B cell (primary cell): ENCODE data around the gene IGF1R. TPM values are rescaled to one million over a fixed set of nuclear protein-coding genes. Genes with fewer than 3 reads are reported as not detected.
"Not testable (repeated sequence)": the region's sequence is repeated elsewhere in the genome, so short reads cannot be mapped to it uniquely, and the experiment has no call there.

Experiments used
- ATAC-seq: fragments of 200-7000 bp; cut with Tn5 transposase; one replicate; pipeline ENCODE4 v1.10.0; 2021; ENCODE audit warnings: low read depth, mild to moderate bottlenecking, moderate number of reproducible peaks, moderate library complexity
- CTCF ChIA-PET: fragments of 350-600 bp; sonication (Branson Sonifier 250); formaldehyde crosslinking; loops from one replicate; lab custom pipeline; 2021; ENCODE audit warnings: antibody characterized with exemption, inconsistent platforms; lab: Charles Lee
- POLR2A ChIA-PET: fragments of 350-600 bp; sonication (Branson Sonifier 250); formaldehyde crosslinking; loops from one replicate; lab custom pipeline; 2021; ENCODE audit warnings: antibody characterized with exemption; lab: Charles Lee
- DNase-seq: peaks from one replicate; pipeline ENCODE4 v3.0.0; 2013
- H2AFZ ChIP-seq: 2 replicates; pipeline ENCODE4 v1.6.1; 2012; ENCODE audit warnings: mild to moderate bottlenecking, low read depth, low read length; ENCODE audit not compliant: insufficient read depth, poor library complexity, severe bottlenecking
- H3K27ac ChIP-seq, 2 donors: 1 replicate in 1 of 2; 2 replicates in 1 of 2; pipeline ENCODE4 v1.5.1; 2012 to 2013; ENCODE audit warnings: low read length in 2 of 2, mild to moderate bottlenecking in 2 of 2, moderate library complexity in 1 of 2
- H3K27me3 ChIP-seq, 4 experiments: fragments of 200-600 bp in 1 of 4; sonication (generic) in 1 of 4; replicated peaks in 1 of 4; 1 replicate in 2 of 4; 2 replicates in 2 of 4; pipeline versions ENCODE4 v1.6.1 to v1.7.0; 2013 to 2016; ENCODE audit warnings: low read length in 3 of 4, mild to moderate bottlenecking in 2 of 4, mixed read lengths in 1 of 4, moderate library complexity in 1 of 4; ENCODE audit not compliant: insufficient read depth in 4 of 4, control insufficient read depth in 3 of 4; ENCODE audit errors: control extremely low read depth in 1 of 4
- H3K36me3 ChIP-seq, 2 experiments: replicated peaks in 1 of 2; 1 replicate in 1 of 2; 2 replicates in 1 of 2; pipeline versions ENCODE4 v1.6.1 to v1.7.1; 2013; ENCODE audit warnings: low read length in 1 of 2; ENCODE audit not compliant: insufficient read depth in 2 of 2, control insufficient read depth in 1 of 2; ENCODE audit errors: control extremely low read depth in 1 of 2, extremely low read depth in 1 of 2
- H3K4me1 ChIP-seq, 2 donors: fragments of 200-600 bp in 1 of 2; sonication (generic) in 1 of 2; 1 replicate in 1 of 2; 2 replicates in 1 of 2; pipeline versions ENCODE4 v1.5.1 to v1.6.1; 2013 to 2017; ENCODE audit warnings: low read length in 2 of 2; ENCODE audit not compliant: control insufficient read depth in 2 of 2, insufficient read depth in 2 of 2
- H3K4me2 ChIP-seq: replicated peaks from 2 replicates; pipeline ENCODE3; 2012; ENCODE audit warnings: mild to moderate bottlenecking, low read depth, low read length; ENCODE audit not compliant: poor library complexity, severe bottlenecking
- H3K4me3 ChIP-seq, 5 experiments: fragments of 200-600 bp in 1 of 5; sonication (generic) in 1 of 5; 1 replicate in 3 of 5; 2 replicates in 2 of 5; pipeline versions ENCODE4 v1.5.1 to v1.7.0; 2011 to 2016; ENCODE audit warnings: low read length in 4 of 5, mild to moderate bottlenecking in 4 of 5, low read depth in 2 of 5, control low read depth in 1 of 5, moderate library complexity in 1 of 5; ENCODE audit not compliant: insufficient read depth in 1 of 5; ENCODE audit errors: control extremely low read depth in 1 of 5, extremely low read depth in 1 of 5
- H3K79me2 ChIP-seq: fragments of 200-600 bp; sonication (generic); one replicate; pipeline ENCODE4 v1.6.0; 2016; ENCODE audit warnings: low read length; ENCODE audit not compliant: control insufficient read depth, insufficient read depth
- H3K9ac ChIP-seq: fragments of 200-600 bp; sonication (generic); 2 replicates; pipeline ENCODE4 v1.6.1; 2017; ENCODE audit warnings: mild to moderate bottlenecking, low read length, moderate library complexity
- H3K9me3 ChIP-seq, 3 donors: one replicate each; pipeline versions ENCODE4 v1.6.1 to v1.7.1; 2013; ENCODE audit warnings: low read length in 2 of 3; ENCODE audit not compliant: control insufficient read depth in 2 of 3, insufficient read depth in 1 of 3; ENCODE audit errors: control extremely low read depth in 1 of 3
- H4K20me1 ChIP-seq: 2 replicates; pipeline ENCODE4 v1.6.0; 2012; ENCODE audit warnings: mild to moderate bottlenecking, low read length; ENCODE audit not compliant: insufficient read depth, control insufficient read depth, poor library complexity, severe bottlenecking
- H3K27ac Mint-ChIP-seq: one replicate; pipeline ENCODE4 v1.8.0; 2021; ENCODE audit warnings: mixed read lengths
- H3K27me3 Mint-ChIP-seq: one replicate; pipeline ENCODE4 v1.8.0; 2021; ENCODE audit warnings: mixed read lengths
- H3K4me1 Mint-ChIP-seq: one replicate; pipeline ENCODE4 v1.8.0; 2021; ENCODE audit warnings: mixed read lengths
- H3K4me3 Mint-ChIP-seq: one replicate; pipeline ENCODE4 v1.8.0; 2021; ENCODE audit warnings: mixed read lengths
- H3K9me3 Mint-ChIP-seq: one replicate; pipeline ENCODE4 v1.8.0; 2022; ENCODE audit warnings: mixed read lengths; ENCODE audit not compliant: insufficient read depth
- CTCF ChIP-seq: fragments of 200-600 bp; IDR thresholded peaks from one replicate; pipeline ENCODE4 v1.8.0; 2022; ENCODE audit warnings: antibody characterized with exemption, mild to moderate bottlenecking
- EZH2 ChIP-seq: IDR thresholded peaks from 2 replicates; pipeline ENCODE4 v1.6.1; 2012; ENCODE audit warnings: borderline replicate concordance, low read depth, mild to moderate bottlenecking, moderate library complexity, low read length; ENCODE audit not compliant: insufficient read depth, poor library complexity, severe bottlenecking
- WGBS: methylation state at CpG from one replicate; pipeline ENCODE4 v1.1.5; 2013; ENCODE audit warnings: missing lambda C conversion rate; ENCODE audit not compliant: insufficient coverage; 5-methylcytosine and 5-hydroxymethylcytosine counted together
- intact Hi-C: fragments of 100-400 bp; cut with micrococcal nuclease; formaldehyde crosslinking; loops from one replicate; pipeline ENCODE4 v1.10.0; 2022
- polyA plus RNA-seq: library from polyadenylated mRNA; depleted of rRNA; stranded (reverse); fragments of >200 nt; gene quantifications from 2 replicates; pipeline ENCODE4 v1.2.3, GENCODE V29; 2012
- total RNA-seq, 2 donors: library from RNA; stranded (reverse); fragments of 120-200 nt in 1 of 2; gene quantifications; 1 replicate in 1 of 2; 2 replicates in 1 of 2; pipeline versions ENCODE4 v1.2.3 to v1.2.4, GENCODE V29; 2013 to 2022

Gene IGF1R
- total and polyA plus RNA-seq, 2 donors (not counting 1 experiment from before 2014, with no cell fraction given) = 5.4 to 23.1 TPM

DNA sequence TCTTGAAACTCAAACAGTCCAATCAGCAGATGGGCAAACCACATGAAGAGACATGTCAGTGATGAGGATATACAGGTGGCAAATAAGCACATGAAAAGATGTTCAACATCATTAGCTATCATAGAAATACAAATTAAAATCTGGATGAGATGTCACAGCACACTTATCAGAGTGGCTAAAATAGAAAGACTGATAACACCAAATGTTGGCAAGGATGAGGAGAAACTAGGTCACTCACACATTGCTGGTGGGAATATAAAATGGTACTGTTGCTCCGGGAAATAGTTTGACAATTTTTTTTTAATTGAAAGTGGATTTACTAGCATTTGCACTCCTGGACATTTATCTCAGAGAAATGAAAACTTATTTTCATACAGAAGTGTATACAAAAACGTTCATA lies 350.9 kb downstream of the IGF1R start:
- DNase-seq (no peak), ATAC-seq (no peak)
- ChIA-PET CTCF (no interaction called here), POLR2A (no interaction called here)
- TF ChIP-seq EZH2 (no peak), CTCF (no peak)
- WGBS = no CpG with 5 or more reads among the region's 2 CpGs
- H2AFZ ChIP-seq = no peak overlapping the region
- H3K27me3 ChIP-seq = no peaks in the 10 kb centered on the region
- no peak overlapping the region for H3K9ac ChIP-seq
- H3K79me2 ChIP-seq = no peaks in the 10 kb centered on the region
- H3K36me3 ChIP-seq = no peaks in the 10 kb centered on the region
- no peak overlapping the region for H3K4me2 ChIP-seq
- intact Hi-C loops = no loop called here
- Mint-ChIP-seq H3K27me3 (peaks cover 11% of the 10 kb centered on the region), H3K4me1 (no peaks in the 10 kb centered on the region), H3K9me3 (peaks cover 13% of the 10 kb centered on the region), H3K27ac (no peak overlapping the region), H3K4me3 (no peak overlapping the region)
- no peak overlapping the region for H3K4me3 ChIP-seq
- H4K20me1 ChIP-seq = no peaks in the 10 kb centered on the region
- H3K4me1 ChIP-seq = no peaks in the 10 kb centered on the region
- peaks cover 0 to 11% (median 3%) of the 10 kb centered on the region in 3 donors for H3K9me3 ChIP-seq
- H3K27ac ChIP-seq = no peak overlapping the region

GRCh38 chr15:99002226-99002625 lies 353.9 kb downstream of the IGF1R start:
- Histone ChIP-seq H2AFZ (no peak overlapping the region), H3K4me1 (no peaks in the 10 kb centered on the region), H3K79me2 (no peaks in the 10 kb centered on the region), H3K36me3 (no peaks in the 10 kb centered on the region), H3K4me2 (no peak overlapping the region), H3K9me3 (peaks cover 0 to 15% (median 0%) of the 10 kb centered on the region in 3 donors), H3K4me3 (no peak overlapping the region), H4K20me1 (no peaks in the 10 kb centered on the region), H3K27me3 (no peaks in the 10 kb centered on the region), H3K27ac (no peak overlapping the region), H3K9ac (no peak overlapping the region)
- ATAC-seq (no peak), DNase-seq (no peak)
- Mint-ChIP-seq H3K27me3 (peaks cover 8% of the 10 kb centered on the region), H3K27ac (no peak overlapping the region), H3K4me3 (no peak overlapping the region), H3K9me3 (peaks cover 6% of the 10 kb centered on the region), H3K4me1 (no peaks in the 10 kb centered on the region)
- intact Hi-C loops = no loop called here
- WGBS = 60% methylated on average over 2 of the region's 3 CpGs
- ChIA-PET CTCF (no interaction called here), POLR2A (no interaction called here)
- no peak for TF ChIP-seq EZH2
- no peak for TF ChIP-seq CTCF

GRCh38 chr15:99003317-99003716 lies 355.0 kb downstream of the IGF1R start:
- H3K4me1 ChIP-seq, H3K79me2 ChIP-seq, CTCF ChIA-PET, H2AFZ ChIP-seq, H3K4me2 ChIP-seq, H3K27me3 ChIP-seq, DNase-seq, H3K27me3 Mint-ChIP-seq, H3K4me1 Mint-ChIP-seq, H3K9me3 Mint-ChIP-seq, H3K4me3 ChIP-seq, H3K27ac Mint-ChIP-seq, POLR2A ChIA-PET, intact Hi-C loops, H3K36me3 ChIP-seq, H4K20me1 ChIP-seq, H3K9ac ChIP-seq, H3K4me3 Mint-ChIP-seq, H3K27ac ChIP-seq, ATAC-seq: not testable (repeated sequence)
- WGBS = no CpG with 5 or more reads among the region's 10 CpGs
- H3K9me3 ChIP-seq = peaks cover 0 to 13% (median 0%) of the 10 kb centered on the region in 3 donors
